Osteoblast (primary cell): ENCODE data around the gene NOVA2. TPM values are rescaled to one million over a fixed set of nuclear protein-coding genes. Genes with fewer than 3 reads are reported as not detected.

Experiments used
- DNase-seq: peaks from one replicate; pipeline ENCODE4 v3.0.0; 2011; ENCODE audit warnings: low spot score, mixed read lengths; ENCODE audit not compliant: insufficient read length; ENCODE audit errors: missing footprints
- H2AFZ ChIP-seq: 2 replicates; pipeline ENCODE4 v1.6.0; 2011; ENCODE audit warnings: mild to moderate bottlenecking, low read length
- H3K27ac ChIP-seq: 2 replicates; pipeline ENCODE4 v1.5.1; 2011; ENCODE audit warnings: mild to moderate bottlenecking, low read depth, low read length, moderate library complexity
- H3K27me3 ChIP-seq: 2 replicates; pipeline ENCODE4 v1.6.0; 2012; ENCODE audit warnings: mild to moderate bottlenecking, control low read depth, inconsistent platforms, low read length, moderate library complexity; ENCODE audit not compliant: insufficient read depth
- H3K36me3 ChIP-seq: 2 replicates; pipeline ENCODE4 v1.5.1; 2011; ENCODE audit warnings: mild to moderate bottlenecking, low read length, control low read depth, moderate library complexity; ENCODE audit not compliant: insufficient read depth
- H3K4me1 ChIP-seq: 2 replicates; pipeline ENCODE4 v1.5.1; 2011; ENCODE audit warnings: mild to moderate bottlenecking, low read length, control low read depth, moderate library complexity; ENCODE audit not compliant: insufficient read depth
- H3K4me2 ChIP-seq: 2 replicates; pipeline ENCODE4 v1.6.0; 2011; ENCODE audit warnings: mild to moderate bottlenecking, low read length; ENCODE audit not compliant: insufficient read depth
- H3K4me3 ChIP-seq: fragments of 200-600 bp; sonication (generic); 3 replicates; pipeline ENCODE4 v1.5.1; 2012; ENCODE audit warnings: mild to moderate bottlenecking, low read length, inconsistent platforms; ENCODE audit not compliant: insufficient read depth
- H3K79me2 ChIP-seq: 2 replicates; pipeline ENCODE4 v1.6.0; 2012; ENCODE audit warnings: mild to moderate bottlenecking, low read length, control low read depth, inconsistent platforms; ENCODE audit not compliant: insufficient read depth
- H3K9me3 ChIP-seq: 2 replicates; pipeline ENCODE4 v1.5.1; 2011; ENCODE audit warnings: low read depth, low read length, control low read depth
- H4K20me1 ChIP-seq: 2 replicates; pipeline ENCODE4 v1.6.0; 2012; ENCODE audit warnings: mild to moderate bottlenecking, low read length, control low read depth; ENCODE audit not compliant: insufficient read depth
- total RNA-seq: library from RNA; depleted of rRNA; stranded (reverse); fragments of >200 nt; gene quantifications from 2 replicates; pipeline ENCODE4 v1.2.3, GENCODE V29; 2012
- TF ChIP-seq, protein P1 (sequence below): IDR thresholded peaks from 2 replicates; pipeline ENCODE4 v1.5.1; 2011; ENCODE audit warnings: mild to moderate bottlenecking, low read depth, low read length, moderate library complexity; ENCODE audit errors: extremely low read depth

The NOVA2 gene
- total RNA-seq, 1 donor = not detected

GRCh38 chr19:45976178-45976577 is 2.5 kb upstream of the NOVA2 start:
- no peaks in the 10 kb centered on the region for H3K4me1 ChIP-seq
- DNase-seq = no peak
- H3K79me2 ChIP-seq = no peaks in the 10 kb centered on the region
- no peaks in the 10 kb centered on the region for H3K36me3 ChIP-seq
- TF ChIP-seq, protein P1, sequence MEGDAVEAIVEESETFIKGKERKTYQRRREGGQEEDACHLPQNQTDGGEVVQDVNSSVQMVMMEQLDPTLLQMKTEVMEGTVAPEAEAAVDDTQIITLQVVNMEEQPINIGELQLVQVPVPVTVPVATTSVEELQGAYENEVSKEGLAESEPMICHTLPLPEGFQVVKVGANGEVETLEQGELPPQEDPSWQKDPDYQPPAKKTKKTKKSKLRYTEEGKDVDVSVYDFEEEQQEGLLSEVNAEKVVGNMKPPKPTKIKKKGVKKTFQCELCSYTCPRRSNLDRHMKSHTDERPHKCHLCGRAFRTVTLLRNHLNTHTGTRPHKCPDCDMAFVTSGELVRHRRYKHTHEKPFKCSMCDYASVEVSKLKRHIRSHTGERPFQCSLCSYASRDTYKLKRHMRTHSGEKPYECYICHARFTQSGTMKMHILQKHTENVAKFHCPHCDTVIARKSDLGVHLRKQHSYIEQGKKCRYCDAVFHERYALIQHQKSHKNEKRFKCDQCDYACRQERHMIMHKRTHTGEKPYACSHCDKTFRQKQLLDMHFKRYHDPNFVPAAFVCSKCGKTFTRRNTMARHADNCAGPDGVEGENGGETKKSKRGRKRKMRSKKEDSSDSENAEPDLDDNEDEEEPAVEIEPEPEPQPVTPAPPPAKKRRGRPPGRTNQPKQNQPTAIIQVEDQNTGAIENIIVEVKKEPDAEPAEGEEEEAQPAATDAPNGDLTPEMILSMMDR = no peak
- no peaks in the 10 kb centered on the region for H3K9me3 ChIP-seq
- H3K4me3 ChIP-seq = no peak overlapping the region
- no peaks in the 10 kb centered on the region for H4K20me1 ChIP-seq
- no peak overlapping the region for H3K4me2 ChIP-seq
- peaks cover 44% of the 10 kb centered on the region for H3K27me3 ChIP-seq
- no peak overlapping the region for H3K27ac ChIP-seq
- no peak overlapping the region for H2AFZ ChIP-seq

DNA sequence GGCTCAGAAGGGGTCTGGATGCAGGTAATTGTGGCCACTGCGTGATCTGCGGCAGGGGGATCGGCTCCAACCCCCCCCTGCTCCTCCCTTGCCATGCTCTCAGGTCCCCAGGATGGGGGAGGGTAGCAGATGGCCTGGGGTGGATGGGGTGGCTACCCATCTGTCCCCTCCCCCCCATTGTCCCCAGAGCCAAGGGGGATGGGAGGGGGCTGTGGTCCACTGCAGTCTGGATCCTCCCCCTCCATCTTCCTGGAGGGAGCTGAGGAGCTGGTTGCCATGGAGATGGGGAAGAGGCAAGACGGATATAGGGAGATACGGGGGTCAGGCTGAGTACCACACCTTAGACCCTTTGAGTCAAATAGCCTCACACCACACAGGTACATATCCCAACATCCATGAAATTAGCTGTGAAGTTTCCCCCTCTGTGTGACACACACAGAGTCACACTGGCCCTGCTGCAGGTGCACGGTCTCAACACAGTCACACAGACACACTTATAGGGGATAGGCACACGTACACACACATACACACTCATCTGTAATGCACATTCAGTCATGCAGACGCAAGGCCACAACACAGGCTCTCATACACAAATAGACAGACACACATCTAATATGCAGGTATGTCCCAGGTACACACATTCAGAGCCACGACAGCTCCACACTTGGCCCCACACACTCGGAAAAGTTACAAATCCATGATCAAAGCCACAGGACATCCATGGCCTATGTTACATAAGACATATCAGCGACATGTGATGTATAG is 1.8 kb upstream of the NOVA2 start:
- Histone ChIP-seq H3K4me2 (no peak overlapping the region), H3K9me3 (no peaks in the 10 kb centered on the region), H3K4me1 (no peaks in the 10 kb centered on the region), H3K4me3 (no peak overlapping the region), H2AFZ (no peak overlapping the region), H3K27me3 (peaks cover 50% of the 10 kb centered on the region), H3K27ac (no peak overlapping the region), H4K20me1 (no peaks in the 10 kb centered on the region), H3K36me3 (no peaks in the 10 kb centered on the region), H3K79me2 (no peaks in the 10 kb centered on the region)
- TF ChIP-seq, protein P1 = no peak
- DNase-seq = no peak

GRCh38 chr19:45972947-45973540 is 621 bp downstream of the NOVA2 start:
- H3K4me3 ChIP-seq = no peak overlapping the region
- no peak overlapping the region for H2AFZ ChIP-seq
- H3K27ac ChIP-seq = no peak overlapping the region
- no peaks in the 10 kb centered on the region for H3K36me3 ChIP-seq
- peaks cover 52% of the 10 kb centered on the region for H3K27me3 ChIP-seq
- no peaks in the 10 kb centered on the region for H3K79me2 ChIP-seq
- H3K9me3 ChIP-seq = no peaks in the 10 kb centered on the region
- H3K4me1 ChIP-seq = no peaks in the 10 kb centered on the region
- no peaks in the 10 kb centered on the region for H4K20me1 ChIP-seq
- peak; percentile 63 for DNase-seq
- no peak overlapping the region for H3K4me2 ChIP-seq
- TF ChIP-seq, protein P1 = no peak
